ENCODE data around the gene PDE4B.

GRCh38 chr1:65955503-65955902 lies 162.8 kb downstream of the PDE4B start:
- TF ChIP-seq CTCF (IDR thresholded peaks at IDR 0.05) (no peak), POLR2AphosphoS5 (IDR thresholded peaks at IDR 0.05; ENCODE audit: insufficient read depth in 1 of 2, low read depth in 1 of 2) (no peak), POLR2A (IDR thresholded peaks at IDR 0.05) (no peak)

Measured in vagina (tissue), 2 donors.